Duodenal mucosa (tissue), 2 donors: Measurements from ENCODE around the gene OR2V1.
"Not testable (repeated sequence)": the region's sequence is repeated elsewhere in the genome, so short reads cannot be mapped to it uniquely, and the experiment has no call there.

Source experiments
- H3K27ac ChIP-seq: one replicate; pipeline ENCODE4 v1.7.0; 2013; ENCODE audit warnings: low read depth, low read length
- H3K27me3 ChIP-seq, 2 donors: one replicate each; pipeline ENCODE4 v1.7.0; 2013; ENCODE audit warnings: low read length in 2 of 2, control low read depth in 1 of 2; ENCODE audit not compliant: insufficient read depth in 2 of 2, control insufficient read depth in 1 of 2
- H3K36me3 ChIP-seq, 2 donors: one replicate each; pipeline ENCODE4 v1.7.0; 2013; ENCODE audit warnings: low read length in 2 of 2, control low read depth in 1 of 2; ENCODE audit not compliant: insufficient read depth in 2 of 2, control insufficient read depth in 1 of 2
- H3K4me1 ChIP-seq, 2 donors: one replicate each; pipeline ENCODE4 v1.7.0; 2013; ENCODE audit warnings: low read length in 2 of 2, control low read depth in 1 of 2; ENCODE audit not compliant: insufficient read depth in 2 of 2, control insufficient read depth in 1 of 2
- H3K4me3 ChIP-seq, 2 donors: one replicate each; pipeline ENCODE4 v1.7.0; 2013; ENCODE audit warnings: low read length in 2 of 2, low read depth in 1 of 2
- H3K9ac ChIP-seq, 2 donors: one replicate each; pipeline ENCODE4 v1.7.0; 2013; ENCODE audit warnings: low read length in 2 of 2, low read depth in 1 of 2
- H3K9me3 ChIP-seq, 2 donors: one replicate each; pipeline ENCODE4 v1.7.0; 2013; ENCODE audit warnings: low read length in 2 of 2, control low read depth in 1 of 2; ENCODE audit not compliant: control insufficient read depth in 1 of 2

Gene OR2V1

DNA sequence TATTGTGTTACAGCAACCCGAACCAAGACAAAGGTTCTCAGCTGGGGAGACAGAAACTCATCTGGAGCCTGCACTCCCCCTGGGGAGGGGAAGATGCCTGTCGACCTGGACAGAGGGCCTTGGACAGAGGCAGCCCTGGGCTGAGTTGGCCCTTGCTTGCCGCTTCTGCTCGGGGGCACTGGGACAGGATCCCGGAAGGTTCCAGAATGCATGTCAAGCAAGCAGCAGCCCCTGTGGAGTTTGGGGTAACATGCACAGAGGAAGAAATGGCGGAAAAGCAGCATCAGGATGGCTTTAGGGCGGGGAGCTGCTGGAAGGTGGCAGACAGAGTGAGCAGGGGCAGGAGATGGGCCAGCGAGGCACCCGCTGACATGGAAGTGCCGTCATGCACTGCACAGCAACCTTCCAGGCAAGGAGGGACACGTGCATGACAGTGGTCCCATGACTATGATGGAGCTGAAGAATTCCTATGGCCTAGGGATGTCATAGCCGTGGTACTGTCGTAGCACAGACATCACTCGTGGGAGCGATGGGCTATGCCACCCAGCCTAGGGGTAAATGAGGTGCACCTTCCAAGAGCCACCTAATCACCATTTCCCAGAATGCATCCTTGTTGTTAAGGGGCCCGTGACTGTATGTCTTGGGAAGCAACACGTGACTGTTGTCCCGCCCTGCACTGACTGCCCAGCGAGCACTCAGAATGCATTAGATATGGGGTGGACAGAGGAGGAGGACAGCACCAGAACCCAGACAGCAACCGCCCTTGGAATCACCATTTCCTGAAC lies 26.2 kb downstream of the OR2V1 start:
- not testable (repeated sequence) for H3K4me1 ChIP-seq, H3K27ac ChIP-seq, H3K9ac ChIP-seq, H3K4me3 ChIP-seq, H3K36me3 ChIP-seq, H3K9me3 ChIP-seq
- H3K27me3 ChIP-seq = peaks cover 19 to 40% of the 10 kb centered on the region in 2 donors

DNA sequence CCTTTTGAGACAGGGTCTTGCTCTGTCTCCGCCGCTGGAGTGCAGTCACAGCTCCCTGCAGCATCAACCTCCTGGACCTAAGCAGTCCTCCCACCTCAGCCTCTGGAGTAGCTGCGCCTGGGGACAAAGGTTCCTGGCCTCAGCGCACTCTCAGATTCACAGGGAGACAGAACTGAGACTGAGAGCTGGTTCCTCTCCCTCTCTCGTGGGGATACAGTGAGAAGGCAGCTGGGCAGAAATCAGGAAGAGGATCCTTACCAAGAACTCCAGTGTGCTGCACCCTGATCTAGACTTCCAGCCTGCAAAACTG lies 26.8 kb downstream of the OR2V1 start:
- not testable (repeated sequence) for H3K36me3 ChIP-seq, H3K4me1 ChIP-seq, H3K27ac ChIP-seq, H3K4me3 ChIP-seq, H3K9ac ChIP-seq, H3K9me3 ChIP-seq
- H3K27me3 ChIP-seq = peaks cover 25 to 42% of the 10 kb centered on the region in 2 donors

DNA sequence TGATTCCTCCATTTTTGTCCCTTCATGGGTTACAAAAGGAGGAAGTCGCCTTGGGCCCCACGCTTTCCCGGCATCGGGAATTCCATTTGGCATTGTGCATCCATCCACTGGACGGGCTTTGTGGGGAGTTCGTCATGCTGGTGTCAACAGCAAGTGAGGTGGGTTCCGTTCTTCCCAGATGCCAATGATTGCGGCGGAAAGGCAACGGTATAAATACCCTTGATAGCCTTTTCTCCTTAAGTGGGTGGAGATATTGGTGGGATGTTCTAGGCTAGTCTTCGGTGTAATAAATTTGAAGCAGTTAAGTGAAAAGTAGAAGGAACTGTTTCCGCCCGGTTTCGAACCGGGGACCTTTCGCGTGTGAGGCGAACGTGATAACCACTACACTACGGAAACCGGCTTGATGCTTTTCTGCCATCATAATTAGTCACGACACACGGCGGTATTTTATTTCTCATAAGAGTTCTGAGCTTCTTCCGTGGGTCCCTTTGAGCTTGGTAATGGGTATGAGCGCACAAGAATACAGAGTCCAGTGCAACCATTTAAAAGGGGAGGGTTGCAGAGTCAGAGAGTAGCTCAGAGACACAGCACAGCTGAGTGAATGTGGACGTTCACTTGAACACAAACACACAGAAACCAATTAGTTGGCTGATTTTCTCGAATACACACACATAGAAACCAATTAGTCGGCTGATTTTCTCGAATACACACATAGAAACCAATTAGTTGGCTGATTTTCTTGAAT lies 28.9 kb downstream of the OR2V1 start:
- not testable (repeated sequence) for H3K9ac ChIP-seq, H3K4me1 ChIP-seq, H3K36me3 ChIP-seq, H3K9me3 ChIP-seq, H3K27ac ChIP-seq, H3K4me3 ChIP-seq
- peaks cover 20 to 33% of the 10 kb centered on the region in 2 donors for H3K27me3 ChIP-seq

DNA sequence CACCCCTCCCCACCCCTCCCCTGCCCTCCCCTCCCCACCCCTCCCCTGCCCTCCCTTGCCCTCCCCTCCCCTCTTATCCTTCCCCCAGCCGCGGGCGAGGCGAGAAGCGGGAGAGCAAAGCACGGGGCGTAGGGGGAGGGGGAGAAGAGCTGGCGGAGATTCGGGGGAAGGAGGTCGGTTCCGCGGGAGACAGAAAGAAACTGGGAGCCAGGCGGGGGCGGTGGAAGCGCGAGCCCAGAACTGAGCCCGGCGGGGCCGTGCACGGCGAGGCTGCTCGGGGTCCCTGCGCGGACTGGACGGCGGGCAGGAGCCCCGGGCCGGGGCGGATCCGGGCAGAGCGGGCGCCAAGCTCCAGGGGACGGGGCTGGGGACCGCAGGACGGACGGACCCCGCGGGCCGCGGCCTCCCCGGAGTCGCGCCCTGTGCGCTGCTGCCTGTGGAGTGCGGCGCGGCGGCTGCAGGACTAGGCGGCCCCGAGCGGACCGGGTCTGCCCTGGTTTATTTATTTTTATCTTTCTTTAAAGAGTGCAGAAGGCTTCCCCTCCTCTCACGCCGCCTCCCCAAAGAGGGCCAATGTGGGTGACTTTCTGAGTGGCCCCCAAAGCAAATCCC lies 29.8 kb downstream of the OR2V1 start:
- H3K27me3 ChIP-seq = peaks cover 17 to 28% of the 10 kb centered on the region in 2 donors
- not testable (repeated sequence) for H3K9ac ChIP-seq, H3K27ac ChIP-seq, H3K4me1 ChIP-seq, H3K4me3 ChIP-seq, H3K36me3 ChIP-seq, H3K9me3 ChIP-seq

DNA sequence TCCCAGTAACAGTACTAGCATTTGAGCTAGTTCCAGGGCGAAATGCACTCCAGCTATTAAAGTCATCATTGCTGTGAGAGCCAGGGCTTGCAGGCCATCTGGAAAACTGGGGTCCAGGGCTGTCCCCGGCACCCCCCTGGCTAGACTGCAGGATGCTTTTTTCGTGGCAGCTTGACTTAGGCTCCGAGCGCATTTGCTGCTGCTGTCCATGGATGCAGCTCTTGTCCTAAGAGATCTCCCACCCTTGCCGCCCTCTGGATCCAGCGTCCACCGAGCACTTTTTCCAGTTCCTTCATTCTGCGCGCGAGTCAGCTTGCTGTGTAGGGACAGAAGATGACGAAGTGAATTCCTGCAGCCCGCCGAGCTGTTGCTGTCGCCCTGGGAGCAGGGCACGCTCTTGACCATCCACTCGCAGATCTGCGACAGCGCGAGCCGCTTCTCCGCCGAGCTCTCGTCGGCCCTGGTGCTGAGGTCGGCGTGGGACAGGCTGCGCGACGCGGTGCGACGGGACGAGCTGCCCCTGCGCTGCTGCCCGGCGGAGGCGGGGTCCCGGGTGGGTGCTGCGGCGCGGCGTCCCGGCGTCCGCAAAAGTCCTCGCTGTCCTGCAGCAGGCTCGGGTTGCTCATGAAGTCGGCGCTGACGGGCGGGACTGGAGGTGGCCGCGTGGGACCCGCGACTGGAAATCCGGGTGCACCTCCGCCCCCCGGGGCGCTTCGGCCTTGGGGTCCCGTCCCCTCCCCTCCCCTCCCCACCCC lies 30.7 kb downstream of the OR2V1 start:
- Histone ChIP-seq H3K9me3 (no peaks in the 10 kb centered on the region), H3K4me1 (no peaks in the 10 kb centered on the region), H3K27ac (no peak overlapping the region), H3K27me3 (peaks cover 17 to 28% of the 10 kb centered on the region in 2 donors), H3K9ac (no peak overlapping the region), H3K36me3 (no peaks in the 10 kb centered on the region), H3K4me3 (no peak overlapping the region)

DNA sequence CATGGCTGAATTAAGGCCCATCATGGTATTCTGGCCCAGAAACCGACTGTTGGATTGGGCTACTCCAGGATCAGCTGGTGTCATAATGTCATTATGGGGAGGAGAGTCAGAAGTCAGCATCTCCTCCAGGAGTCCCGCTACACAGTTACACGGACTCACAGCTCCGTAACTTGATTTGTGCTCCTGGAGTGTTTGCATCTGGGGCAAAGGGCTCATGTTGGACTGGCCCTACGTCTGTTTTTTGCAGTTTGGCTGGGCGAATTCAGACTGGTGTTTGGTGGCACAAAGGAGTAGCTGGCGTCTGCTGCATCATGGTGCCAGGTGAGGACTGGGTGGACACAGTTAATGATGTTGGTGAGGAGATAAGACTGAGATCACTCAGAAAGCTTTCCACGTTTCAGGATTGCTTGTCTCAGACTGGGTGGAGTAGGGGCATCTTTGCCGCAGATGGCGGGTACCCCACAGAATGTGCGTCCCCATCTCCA lies 31.3 kb downstream of the OR2V1 start:
- Histone ChIP-seq H3K4me3 (no peak overlapping the region), H3K27ac (no peak overlapping the region), H3K27me3 (peaks cover 17 to 25% of the 10 kb centered on the region in 2 donors), H3K9ac (no peak overlapping the region), H3K36me3 (no peaks in the 10 kb centered on the region), H3K4me1 (no peaks in the 10 kb centered on the region), H3K9me3 (no peaks in the 10 kb centered on the region)

DNA sequence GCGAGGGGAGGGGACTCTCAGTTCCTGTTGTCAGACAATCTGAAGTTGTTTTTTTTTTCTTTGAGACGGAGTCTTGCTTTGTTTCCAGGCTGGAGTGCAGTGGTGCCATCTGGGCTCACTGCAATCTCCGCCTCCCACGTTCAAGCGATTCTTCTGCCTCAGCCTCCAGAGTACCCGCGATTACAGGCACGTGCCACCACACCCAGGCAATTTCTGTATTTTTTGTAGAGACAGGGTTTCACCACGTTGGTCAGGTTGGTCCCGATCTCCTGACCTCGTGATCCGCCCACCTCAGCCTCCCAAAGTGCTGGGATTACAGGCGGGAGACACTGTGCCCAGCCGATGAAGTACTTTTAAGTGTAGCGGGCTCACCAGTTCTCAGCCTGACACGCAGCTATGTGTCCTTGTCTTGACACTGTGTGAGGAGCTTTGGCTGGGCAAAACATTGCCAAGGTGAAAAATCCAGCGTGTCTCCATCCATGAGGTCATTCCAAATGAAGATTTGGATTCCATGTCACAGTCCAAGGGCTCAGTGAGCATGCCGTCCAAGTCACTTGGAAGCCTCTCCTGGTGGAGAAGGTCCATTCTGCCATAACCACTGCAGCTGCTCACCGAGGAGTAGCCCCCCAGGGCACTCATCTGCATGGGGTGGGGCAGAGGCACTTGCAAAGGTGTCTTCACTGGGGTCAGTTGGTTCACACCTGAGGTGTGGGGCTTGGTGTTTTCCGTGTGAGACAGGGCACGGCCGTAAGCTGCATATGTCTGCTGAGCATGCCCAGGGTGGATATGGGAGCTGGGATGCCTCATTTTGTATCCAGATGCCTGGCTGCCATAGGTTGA lies 32.0 kb downstream of the OR2V1 start:
- H3K27me3 ChIP-seq = peaks cover 17 to 19% of the 10 kb centered on the region in 2 donors
- H3K27ac ChIP-seq = no peak overlapping the region
- no peak overlapping the region for H3K4me3 ChIP-seq
- no peak overlapping the region for H3K9ac ChIP-seq
- H3K4me1 ChIP-seq = no peaks in the 10 kb centered on the region
- H3K9me3 ChIP-seq = no peaks in the 10 kb centered on the region
- H3K36me3 ChIP-seq = no peaks in the 10 kb centered on the region

DNA sequence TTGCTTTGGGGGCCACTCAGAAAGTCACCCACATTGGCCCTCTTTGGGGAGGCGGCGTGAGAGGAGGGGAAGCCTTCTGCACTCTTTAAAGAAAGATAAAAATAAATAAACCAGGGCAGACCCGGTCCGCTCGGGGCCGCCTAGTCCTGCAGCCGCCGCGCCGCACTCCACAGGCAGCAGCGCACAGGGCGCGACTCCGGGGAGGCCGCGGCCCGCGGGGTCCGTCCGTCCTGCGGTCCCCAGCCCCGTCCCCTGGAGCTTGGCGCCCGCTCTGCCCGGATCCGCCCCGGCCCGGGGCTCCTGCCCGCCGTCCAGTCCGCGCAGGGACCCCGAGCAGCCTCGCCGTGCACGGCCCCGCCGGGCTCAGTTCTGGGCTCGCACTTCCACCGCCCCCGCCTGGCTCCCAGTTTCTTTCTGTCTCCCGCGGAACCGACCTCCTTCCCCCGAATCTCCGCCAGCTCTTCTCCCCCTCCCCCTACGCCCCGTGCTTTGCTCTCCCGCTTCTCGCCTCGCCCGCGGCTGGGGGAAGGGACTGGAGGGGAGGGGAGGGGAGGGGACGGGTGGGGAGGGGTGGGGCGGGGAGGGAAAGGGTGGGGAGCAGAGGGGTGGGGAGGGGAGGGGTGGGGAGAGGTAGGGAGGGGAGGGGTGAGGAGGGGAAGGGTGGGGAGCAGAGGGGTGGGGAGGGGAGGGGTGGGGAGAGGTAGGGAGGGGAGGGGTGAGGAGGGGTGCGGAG lies 33.0 kb downstream of the OR2V1 start:
- H3K9ac ChIP-seq, H3K4me3 ChIP-seq, H3K9me3 ChIP-seq, H3K36me3 ChIP-seq, H3K4me1 ChIP-seq, H3K27ac ChIP-seq: not testable (repeated sequence)
- H3K27me3 ChIP-seq = peaks cover 17 to 19% of the 10 kb centered on the region in 2 donors

DNA sequence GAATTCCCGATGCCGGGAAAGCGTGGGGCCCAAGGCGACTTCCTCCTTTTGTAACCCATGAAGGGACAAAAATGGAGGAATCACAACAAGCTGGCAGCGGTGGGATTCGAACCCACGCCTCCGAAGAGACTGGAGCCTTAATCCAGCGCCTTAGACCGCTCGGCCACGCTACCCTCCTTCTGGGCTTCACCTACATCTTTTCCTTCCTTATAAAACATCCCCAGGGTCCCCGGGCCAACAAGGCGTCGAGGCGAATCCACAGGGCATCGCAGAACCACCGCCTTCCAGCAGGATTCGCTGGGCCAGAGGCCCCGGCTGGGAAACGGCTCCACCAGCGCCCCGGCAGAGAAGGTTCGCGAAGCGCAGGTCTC lies 33.6 kb downstream of the OR2V1 start:
- not testable (repeated sequence) for H3K9me3 ChIP-seq, H3K36me3 ChIP-seq, H3K27ac ChIP-seq, H3K4me3 ChIP-seq, H3K9ac ChIP-seq, H3K4me1 ChIP-seq
- peaks cover 19 to 23% of the 10 kb centered on the region in 2 donors for H3K27me3 ChIP-seq
